ENCODE results near the gene HOXC9.

HOXC9 gene

DNA sequence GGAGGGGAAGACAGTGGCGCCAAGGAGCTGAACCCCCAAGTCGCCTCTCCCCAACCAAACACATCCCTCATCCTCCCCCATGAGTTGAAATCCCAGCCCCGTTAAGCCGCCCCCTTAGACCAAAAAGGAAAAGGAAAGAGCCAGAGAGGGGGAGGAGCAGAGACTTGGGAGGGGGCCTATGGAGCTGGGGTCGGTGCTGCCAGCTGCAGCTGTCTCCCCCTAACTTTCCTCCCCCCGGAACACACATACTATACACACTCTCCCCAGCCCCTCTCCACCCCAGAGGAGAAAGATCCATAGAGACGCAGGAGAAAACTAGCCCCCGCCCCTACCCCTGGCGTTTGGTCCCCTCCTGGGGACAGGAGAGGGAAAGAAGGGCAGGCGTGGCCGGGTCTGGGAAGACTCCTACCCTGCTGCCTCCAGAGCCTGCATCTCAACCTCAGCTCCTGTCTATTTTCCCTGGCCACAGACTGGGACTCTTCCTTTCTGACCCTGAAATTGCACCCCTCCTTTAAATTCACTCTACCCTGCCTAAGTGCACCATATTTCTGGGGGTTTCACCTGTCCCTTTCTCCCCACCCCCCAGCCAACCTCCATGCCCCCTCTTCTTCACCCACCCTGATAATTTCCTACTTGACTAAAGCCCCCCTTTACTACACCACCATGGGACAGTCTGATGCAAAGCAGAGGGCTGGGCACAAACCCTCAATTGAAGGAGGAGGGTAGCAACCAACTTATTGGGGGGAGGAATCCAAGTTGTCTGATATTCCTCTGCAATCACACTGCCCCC, 1.7 kb upstream of the HOXC9 start:
- H3K4me3 Mint-ChIP-seq: peak overlapping the region; percentile 86
- DNase-seq (ENCODE audit: low spot score in 2 of 2): no peak
- peaks cover 66% of the 10 kb centered on the region for H3K4me1 Mint-ChIP-seq
- ATAC-seq: no peak
- H3K9me3 Mint-ChIP-seq: no peaks in the 10 kb centered on the region
- no peak overlapping the region for H3K27ac Mint-ChIP-seq
- peaks cover 6% of the 10 kb centered on the region for H3K36me3 Mint-ChIP-seq

GRCh38 chr12:53998900-53999236, 1.1 kb upstream of the HOXC9 start:
- Mint-ChIP-seq H3K36me3 (peaks cover 3% of the 10 kb centered on the region), H3K4me3 (no peak overlapping the region), H3K27ac (no peak overlapping the region), H3K4me1 (peaks cover 64% of the 10 kb centered on the region), H3K9me3 (no peaks in the 10 kb centered on the region)
- ATAC-seq (no peak), DNase-seq (ENCODE audit: low spot score in 2 of 2) (no peak)

DNA sequence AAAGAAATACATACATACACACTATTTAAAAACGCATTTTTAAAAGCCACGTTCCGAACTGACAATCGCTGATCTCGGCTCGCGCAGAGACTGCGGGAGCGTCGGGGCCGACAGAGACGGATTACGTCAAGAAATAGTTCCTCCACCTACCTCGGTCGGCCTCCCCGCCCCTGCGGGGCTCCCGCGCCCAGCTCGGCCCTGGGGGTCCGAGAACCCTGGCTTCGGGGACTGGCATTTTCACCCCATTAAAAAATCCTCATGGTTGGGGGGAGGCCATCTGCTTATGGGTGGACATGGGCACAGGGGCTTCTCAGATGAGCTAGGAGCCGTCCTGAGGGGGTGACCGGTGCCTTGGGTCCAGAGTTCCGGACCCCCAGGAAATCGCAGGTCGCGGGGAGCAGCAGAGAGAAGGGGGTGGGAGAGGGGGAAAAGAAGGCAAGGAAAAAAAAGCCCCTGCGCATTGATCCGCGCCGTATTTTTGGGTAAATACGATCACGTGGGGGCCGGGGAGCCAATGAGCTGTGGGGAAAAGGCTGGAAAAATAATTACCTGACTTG, 324 bp upstream of the HOXC9 start:
- no peaks in the 10 kb centered on the region for H3K9me3 Mint-ChIP-seq
- H3K36me3 Mint-ChIP-seq: no peaks in the 10 kb centered on the region
- ATAC-seq (no peak), DNase-seq (ENCODE audit: low spot score in 2 of 2) (no peak)
- no peak overlapping the region for H3K27ac Mint-ChIP-seq
- H3K4me1 Mint-ChIP-seq: peaks cover 59% of the 10 kb centered on the region
- H3K4me3 Mint-ChIP-seq: peak overlapping the region; percentile 58

- Mint-ChIP-seq H3K4me3 (no peak overlapping the region), H3K4me1 (peaks cover 54% of the 10 kb centered on the region), H3K27ac (no peak overlapping the region), H3K36me3 (no peaks in the 10 kb centered on the region), H3K9me3 (no peaks in the 10 kb centered on the region)
- DNase-seq (ENCODE audit: low spot score in 2 of 2): no peak
- no peak for ATAC-seq
Observed at GRCh38 chr12:54001283-54002187, 1.6 kb downstream of the HOXC9 start.

DNA sequence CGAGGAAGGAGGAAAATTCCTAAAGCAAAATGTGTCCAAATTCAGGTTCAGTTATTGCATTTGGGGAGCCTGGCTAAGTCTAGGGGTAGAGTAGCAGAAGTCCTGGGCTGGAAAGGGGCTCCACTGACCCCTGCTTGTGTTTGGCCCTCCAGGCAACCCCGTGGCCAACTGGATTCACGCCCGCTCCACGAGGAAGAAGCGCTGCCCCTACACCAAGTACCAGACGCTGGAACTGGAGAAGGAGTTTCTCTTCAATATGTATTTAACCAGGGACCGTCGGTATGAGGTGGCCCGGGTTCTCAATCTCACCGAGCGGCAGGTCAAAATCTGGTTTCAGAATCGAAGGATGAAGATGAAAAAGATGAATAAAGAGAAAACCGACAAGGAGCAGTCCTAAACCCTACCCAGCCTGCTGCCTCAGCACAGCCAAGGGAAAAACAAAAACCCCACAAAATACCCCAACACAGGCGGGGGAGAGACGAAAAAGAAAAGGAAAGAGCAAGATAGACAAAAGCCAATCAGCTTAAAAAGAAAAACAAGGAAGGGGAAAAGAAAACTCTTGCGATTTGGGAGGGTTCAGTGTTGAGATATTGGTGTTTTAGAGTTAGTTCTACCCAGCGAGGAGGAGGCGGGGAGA, 2.4 kb downstream of the HOXC9 start:
- no peak for DNase-seq (ENCODE audit: low spot score in 2 of 2)
- no peaks in the 10 kb centered on the region for H3K36me3 Mint-ChIP-seq
- no peak overlapping the region for H3K27ac Mint-ChIP-seq
- peaks cover 48% of the 10 kb centered on the region for H3K4me1 Mint-ChIP-seq
- ATAC-seq: no peak
- peak overlapping the region; percentile 13 for H3K4me3 Mint-ChIP-seq
- no peaks in the 10 kb centered on the region for H3K9me3 Mint-ChIP-seq

DNA sequence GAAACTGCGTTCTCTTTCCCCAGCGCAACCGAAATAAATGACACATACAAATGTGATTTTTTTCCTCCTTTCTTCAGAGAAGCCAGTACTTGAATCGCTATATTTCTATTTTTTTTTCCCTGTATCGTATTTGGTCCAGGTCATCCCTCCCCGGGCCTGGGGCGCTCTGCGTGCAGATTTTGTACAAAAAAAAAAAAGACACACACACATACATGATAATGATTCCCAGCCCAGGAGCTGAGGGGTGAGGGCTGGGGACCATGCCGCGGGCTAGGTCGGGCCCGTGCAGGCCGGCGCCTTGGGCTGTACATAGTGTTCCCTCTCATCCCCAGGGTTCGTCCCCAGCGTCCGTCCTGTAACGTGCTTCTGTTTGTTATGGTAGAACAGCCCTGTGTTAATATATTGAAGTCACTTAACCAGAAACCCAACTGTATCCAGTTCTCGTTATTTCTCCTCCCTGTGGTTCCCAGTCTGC, 3.0 kb downstream of the HOXC9 start:
- DNase-seq (ENCODE audit: low spot score in 2 of 2) (no peak), ATAC-seq (no peak)
- Mint-ChIP-seq H3K4me3 (peak overlapping the region; percentile 13), H3K9me3 (no peaks in the 10 kb centered on the region), H3K36me3 (no peaks in the 10 kb centered on the region), H3K4me1 (peaks cover 42% of the 10 kb centered on the region), H3K27ac (no peak overlapping the region)

- Mint-ChIP-seq H3K36me3 (no peaks in the 10 kb centered on the region), H3K27ac (no peak overlapping the region), H3K4me3 (no peak overlapping the region), H3K4me1 (peaks cover 35% of the 10 kb centered on the region), H3K9me3 (no peaks in the 10 kb centered on the region)
- no peak for DNase-seq (ENCODE audit: low spot score in 2 of 2)
- ATAC-seq: no peak
Observed at GRCh38 chr12:54003625-54004024, 3.7 kb downstream of the HOXC9 start.

- no peaks in the 10 kb centered on the region for H3K9me3 Mint-ChIP-seq
- H3K4me3 Mint-ChIP-seq: no peak overlapping the region
- H3K4me1 Mint-ChIP-seq: peaks cover 34% of the 10 kb centered on the region
- H3K36me3 Mint-ChIP-seq: no peaks in the 10 kb centered on the region
- ATAC-seq: no peak
- no peak overlapping the region for H3K27ac Mint-ChIP-seq
- no peak for DNase-seq (ENCODE audit: low spot score in 2 of 2)
Observed at GRCh38 chr12:54004063-54004840, 4.3 kb downstream of the HOXC9 start.

DNA sequence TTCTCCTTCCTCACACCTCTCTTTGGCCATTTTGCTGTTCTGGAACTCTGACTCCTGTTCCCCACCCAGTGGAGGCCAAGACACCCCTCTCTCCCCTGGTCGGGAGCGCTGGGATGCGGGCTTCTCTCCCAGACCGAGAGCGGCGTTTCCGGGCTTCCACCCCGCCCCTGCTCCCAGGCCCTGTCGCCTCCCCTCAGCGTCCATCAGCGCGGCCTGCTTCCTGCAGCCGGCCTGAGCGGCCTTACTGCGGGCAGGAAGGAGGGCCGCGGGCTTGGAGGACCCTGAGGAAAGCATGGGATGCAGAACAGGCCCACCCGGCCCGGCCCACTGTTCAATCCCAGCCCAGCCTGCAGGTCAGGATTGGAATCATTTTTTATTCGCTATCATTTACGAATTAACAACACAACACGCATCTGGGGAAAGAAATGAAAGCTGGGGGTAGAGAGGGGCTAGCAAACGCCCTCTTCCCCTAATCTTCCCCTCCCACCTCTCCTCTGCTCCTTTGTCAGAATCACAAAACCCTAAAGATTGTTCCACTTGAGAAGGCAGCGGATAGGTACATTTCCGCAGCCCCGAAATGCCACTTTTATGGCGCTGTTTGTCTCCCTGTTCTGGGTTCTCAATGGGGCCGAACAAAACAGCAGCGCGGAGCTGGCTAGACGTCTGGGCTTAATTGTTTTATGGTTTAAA, 5.0 kb downstream of the HOXC9 start:
- H3K4me3 Mint-ChIP-seq: no peak overlapping the region

GRCh38 chr12:54005531-54005852, 5.5 kb downstream of the HOXC9 start:
- H3K36me3 Mint-ChIP-seq: no peaks in the 10 kb centered on the region
- no peak for DNase-seq (ENCODE audit: low spot score in 2 of 2)
- no peak overlapping the region for H3K27ac Mint-ChIP-seq
- no peak for ATAC-seq
- peak overlapping the region; percentile 75 for H3K4me3 Mint-ChIP-seq
- no peaks in the 10 kb centered on the region for H3K9me3 Mint-ChIP-seq
- peaks cover 33% of the 10 kb centered on the region for H3K4me1 Mint-ChIP-seq

More for the DNA sequence above, 5.0 kb downstream of the HOXC9 start:
- Mint-ChIP-seq H3K36me3 (no peaks in the 10 kb centered on the region), H3K4me1 (peaks cover 35% of the 10 kb centered on the region), H3K9me3 (no peaks in the 10 kb centered on the region), H3K27ac (no peak overlapping the region)
- ATAC-seq (no peak), DNase-seq (ENCODE audit: low spot score in 2 of 2) (no peak)

DNA sequence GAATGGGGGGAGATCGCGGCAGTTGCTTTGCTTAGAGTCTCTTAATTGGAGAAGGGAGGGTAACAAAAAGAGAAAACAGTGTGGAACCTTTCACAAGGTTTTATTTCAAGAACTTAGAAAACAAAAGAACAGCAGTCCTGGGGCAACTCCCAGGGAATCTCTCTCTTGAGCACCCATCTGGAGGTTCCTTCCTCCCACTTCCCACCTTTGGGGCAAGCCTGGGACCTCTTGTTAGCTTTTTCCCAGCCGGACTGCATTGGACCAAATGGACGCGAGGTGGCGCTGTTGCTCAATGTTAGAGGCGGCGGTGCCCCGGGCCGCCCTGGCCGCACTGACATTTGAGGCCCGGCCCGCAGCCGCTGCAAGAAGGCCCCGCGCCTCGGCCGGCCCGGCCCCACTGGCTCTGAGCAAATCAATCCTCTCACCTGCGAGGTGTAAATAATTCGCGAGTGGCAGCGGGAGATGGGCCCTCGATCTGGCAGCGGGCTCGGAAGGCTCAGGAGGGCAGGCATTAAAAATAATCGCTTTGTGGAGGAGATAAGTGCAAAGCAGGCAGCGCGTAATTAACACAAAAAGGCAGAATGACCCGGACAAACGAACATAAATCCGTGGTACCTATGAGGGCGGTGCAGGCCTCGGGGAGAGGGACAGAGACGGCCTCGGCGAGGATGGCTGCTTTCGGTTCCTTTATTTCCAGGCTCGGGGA, 6.0 kb downstream of the HOXC9 start:
- peak; percentile 86 to 94 for DNase-seq (ENCODE audit: low spot score in 2 of 2)
- Mint-ChIP-seq H3K27ac (no peak overlapping the region), H3K36me3 (no peaks in the 10 kb centered on the region), H3K4me3 (peak overlapping the region; percentile 75), H3K9me3 (no peaks in the 10 kb centered on the region), H3K4me1 (peaks cover 35% of the 10 kb centered on the region)
- peak; percentile 81 for ATAC-seq

GRCh38 chr12:54006559-54007220, 6.7 kb downstream of the HOXC9 start:
- DNase-seq (ENCODE audit: low spot score in 2 of 2) (no peak), ATAC-seq (no peak)
- no peaks in the 10 kb centered on the region for H3K9me3 Mint-ChIP-seq
- peak overlapping the region; percentile 75 for H3K4me3 Mint-ChIP-seq
- peaks cover 42% of the 10 kb centered on the region for H3K4me1 Mint-ChIP-seq
- H3K27ac Mint-ChIP-seq: no peak overlapping the region
- H3K36me3 Mint-ChIP-seq: no peaks in the 10 kb centered on the region

DNA sequence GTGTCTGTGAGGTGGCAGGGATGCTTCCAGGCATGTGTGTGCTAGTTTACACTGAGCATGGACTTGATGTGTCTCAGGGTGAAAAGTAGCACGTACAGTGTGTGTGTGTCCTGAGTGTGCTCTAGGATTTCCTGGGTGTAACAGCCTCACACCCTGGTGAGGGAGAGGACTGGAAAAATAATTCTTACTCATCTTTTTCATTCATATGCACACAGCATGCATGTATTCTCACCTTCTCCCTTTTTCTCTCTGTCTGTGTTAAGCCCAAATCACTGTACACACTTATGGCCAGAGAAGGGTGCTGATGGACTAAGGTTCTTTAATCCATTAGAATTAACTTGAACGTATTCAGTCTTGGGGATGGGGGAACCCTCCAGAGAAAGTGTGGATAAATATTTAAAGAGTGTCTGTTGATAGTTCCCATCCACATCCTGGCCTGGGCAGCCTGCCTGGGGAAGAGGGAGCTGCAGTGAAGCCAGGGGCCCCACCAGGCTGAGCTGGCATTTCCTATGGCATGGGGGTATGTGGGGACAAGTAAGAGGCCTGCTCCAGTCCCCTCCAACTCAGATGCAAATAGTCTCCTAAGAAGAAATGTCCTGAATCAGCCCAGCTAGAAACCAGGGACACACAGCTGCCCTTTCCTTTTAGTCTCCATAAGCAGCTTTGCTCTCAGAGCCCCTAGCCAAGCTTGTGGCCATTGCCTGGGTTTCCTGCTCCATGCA, 7.7 kb downstream of the HOXC9 start:
- Mint-ChIP-seq H3K9me3 (no peaks in the 10 kb centered on the region), H3K36me3 (no peaks in the 10 kb centered on the region), H3K27ac (no peak overlapping the region), H3K4me1 (peaks cover 39% of the 10 kb centered on the region), H3K4me3 (no peak overlapping the region)
- ATAC-seq (no peak), DNase-seq (ENCODE audit: low spot score in 2 of 2) (no peak)
